GM04504 (cell line): ENCODE results near the gene MBL2.

Source experiments
- DNase-seq: peaks from one replicate; pipeline ENCODE4 v3.0.0-alpha.2; 2012; ENCODE audit warnings: low read depth

MBL2 gene

GRCh38 chr10:52772623-52773022 lies at the start of gene MBL2:
TSS of gene MBL2 (minus strand) at chr10:52772784. CDS start at chr10:52771635, 1,149 bp downstream.
- no peak for DNase-seq

GRCh38 chr10:52820309-52820708 lies 47.7 kb upstream of the MBL2 start:
- DNase-seq: no peak

GRCh38 chr10:52818019-52818418 lies 45.4 kb upstream of the MBL2 start:
- DNase-seq: peak; percentile 24

- no peak for DNase-seq
These were observed 41.9 kb upstream of the MBL2 start for GRCh38 chr10:52814506-52814905.

- no peak for DNase-seq
These were observed 39.2 kb upstream of the MBL2 start for GRCh38 chr10:52811776-52812175.

- DNase-seq: no peak
These were observed 38.2 kb upstream of the MBL2 start for GRCh38 chr10:52810761-52811160.

GRCh38 chr10:52807803-52808202 lies 35.2 kb upstream of the MBL2 start:
- DNase-seq: no peak

- DNase-seq: no peak
These were observed 33.1 kb upstream of the MBL2 start for GRCh38 chr10:52805414-52806285.

- peak; percentile 42 for DNase-seq
These were observed 29.4 kb upstream of the MBL2 start for GRCh38 chr10:52801947-52802346.

- no peak for DNase-seq
These were observed 13.5 kb upstream of the MBL2 start for GRCh38 chr10:52786098-52786497.

- no peak for DNase-seq
These were observed 12.8 kb upstream of the MBL2 start for GRCh38 chr10:52785418-52785817.

- DNase-seq: no peak
These were observed 11.1 kb upstream of the MBL2 start for GRCh38 chr10:52783726-52784125.

- DNase-seq: no peak
These were observed 10.0 kb upstream of the MBL2 start for GRCh38 chr10:52782554-52782953.

GRCh38 chr10:52780391-52781155 lies 8.0 kb upstream of the MBL2 start:
- no peak for DNase-seq

GRCh38 chr10:52779541-52780390 lies 7.2 kb upstream of the MBL2 start:
- DNase-seq: no peak

- no peak for DNase-seq
These were observed 6.2 kb upstream of the MBL2 start for GRCh38 chr10:52778511-52779392.

GRCh38 chr10:52777414-52777813 lies 4.8 kb upstream of the MBL2 start:
- no peak for DNase-seq

- DNase-seq: no peak
These were observed 3.9 kb upstream of the MBL2 start for GRCh38 chr10:52776471-52776903.

- DNase-seq: no peak
These were observed 2.6 kb upstream of the MBL2 start for GRCh38 chr10:52775132-52775647.

GRCh38 chr10:52774600-52775106 lies 2.1 kb upstream of the MBL2 start:
- DNase-seq: no peak

- no peak for DNase-seq
These were observed 1.6 kb upstream of the MBL2 start for GRCh38 chr10:52774182-52774581.
